Activated T-cell treated with anti-CD3 and anti-CD28 coated beads, Interleukin-2, amount 50 U/mL, for 24 hours (primary cell): Measurements from ENCODE around the gene KIAA0319L.

Experiments used
- DNase-seq: peaks from one replicate; pipeline ENCODE4 v3.0.0-alpha.2; 2020
- H3K27ac Mint-ChIP-seq: 2 replicates; pipeline ENCODE4 v1.8.0; 2020; ENCODE audit warnings: mild to moderate bottlenecking, mixed read lengths
- H3K27me3 Mint-ChIP-seq: 2 replicates; pipeline ENCODE4 v1.8.0; 2020; ENCODE audit warnings: mixed read lengths
- H3K36me3 Mint-ChIP-seq: 2 replicates; pipeline ENCODE4 v1.8.0; 2020; ENCODE audit warnings: low read depth, mixed read lengths
- H3K4me1 Mint-ChIP-seq: 2 replicates; pipeline ENCODE4 v1.8.0; 2020; ENCODE audit warnings: low read depth, mixed read lengths
- H3K4me3 Mint-ChIP-seq: 2 replicates; pipeline ENCODE4 v1.8.0; 2020; ENCODE audit warnings: mild to moderate bottlenecking, moderate library complexity, mixed read lengths
- H3K9me3 Mint-ChIP-seq: 2 replicates; pipeline ENCODE4 v1.8.0; 2020; ENCODE audit warnings: mixed read lengths

The KIAA0319L gene

GRCh38 chr1:35430762-35431161, 126.4 kb downstream of the KIAA0319L start:
- H3K27ac Mint-ChIP-seq = peak overlapping the region; percentile 19
- peaks cover 46% of the 10 kb centered on the region for H3K36me3 Mint-ChIP-seq
- H3K27me3 Mint-ChIP-seq = no peaks in the 10 kb centered on the region

DNA sequence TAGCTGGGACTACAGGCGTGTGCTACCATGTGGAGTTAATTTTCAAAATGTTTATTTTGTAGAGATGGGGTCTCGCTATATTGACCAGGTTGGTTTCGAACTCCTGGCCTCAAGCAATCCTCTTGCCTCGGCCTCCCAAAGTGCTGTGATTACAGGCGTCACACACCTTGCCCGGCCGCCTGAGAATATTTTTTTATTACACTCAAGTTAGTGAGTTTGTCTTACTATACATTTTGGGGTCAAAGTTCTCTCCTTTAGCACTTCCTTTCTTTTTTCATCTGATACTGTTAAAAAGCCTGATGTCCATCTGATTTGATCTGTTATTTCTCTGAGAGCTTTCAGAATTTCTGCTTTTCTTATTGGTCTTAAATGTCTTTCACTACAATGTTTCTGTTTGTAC, 128.8 kb downstream of the KIAA0319L start:
- Mint-ChIP-seq H3K36me3 (peaks cover 26% of the 10 kb centered on the region), H3K27ac (no peak overlapping the region)

More at GRCh38 chr1:35430762-35431161, 126.4 kb downstream of the KIAA0319L start:
- Mint-ChIP-seq H3K9me3 (peaks cover 2% of the 10 kb centered on the region), H3K4me3 (no peak overlapping the region), H3K4me1 (peaks cover 17% of the 10 kb centered on the region)
- no peak for DNase-seq

DNA sequence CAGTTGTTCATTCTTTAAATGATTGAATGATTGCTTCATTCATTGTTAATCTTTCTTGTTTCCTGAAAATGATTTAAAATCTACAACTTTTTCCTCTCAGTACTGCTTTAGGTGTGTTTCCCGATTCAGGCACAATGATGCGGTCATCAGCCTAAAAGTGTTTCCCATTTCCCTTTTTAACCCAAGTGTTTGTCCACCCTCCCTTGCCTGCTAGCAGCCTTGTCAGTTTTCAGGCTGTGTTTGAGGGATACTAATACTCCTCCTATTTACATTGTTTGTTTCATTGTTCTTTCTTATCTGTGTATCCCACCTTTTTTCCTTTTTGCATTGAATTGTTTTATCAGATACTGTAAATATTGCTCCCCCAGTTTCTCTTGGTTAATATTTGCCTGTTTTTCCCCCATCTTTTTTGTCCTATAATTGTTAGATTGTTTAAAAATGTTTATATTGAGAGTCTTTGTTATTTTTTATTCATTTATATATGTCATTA, 131.1 kb downstream of the KIAA0319L start:
- no peak for DNase-seq
- Mint-ChIP-seq H3K27ac (peak overlapping the region; percentile 11), H3K36me3 (peaks cover 22% of the 10 kb centered on the region), H3K9me3 (peaks cover 2% of the 10 kb centered on the region), H3K4me3 (no peak overlapping the region), H3K27me3 (no peaks in the 10 kb centered on the region), H3K4me1 (peaks cover 8% of the 10 kb centered on the region)

More for the DNA sequence above, 128.8 kb downstream of the KIAA0319L start:
- DNase-seq = no peak
- H3K4me3 Mint-ChIP-seq = no peak overlapping the region
- H3K4me1 Mint-ChIP-seq = peaks cover 17% of the 10 kb centered on the region
- H3K9me3 Mint-ChIP-seq = peaks cover 2% of the 10 kb centered on the region
- H3K27me3 Mint-ChIP-seq = no peaks in the 10 kb centered on the region

GRCh38 chr1:35408925-35409324, 148.3 kb downstream of the KIAA0319L start:
- no peaks in the 10 kb centered on the region for H3K27me3 Mint-ChIP-seq
- no peak overlapping the region for H3K4me3 Mint-ChIP-seq
- DNase-seq = no peak
- H3K4me1 Mint-ChIP-seq = no peaks in the 10 kb centered on the region
- peaks cover 69% of the 10 kb centered on the region for H3K36me3 Mint-ChIP-seq
- H3K27ac Mint-ChIP-seq = no peak overlapping the region
- H3K9me3 Mint-ChIP-seq = no peaks in the 10 kb centered on the region

DNA sequence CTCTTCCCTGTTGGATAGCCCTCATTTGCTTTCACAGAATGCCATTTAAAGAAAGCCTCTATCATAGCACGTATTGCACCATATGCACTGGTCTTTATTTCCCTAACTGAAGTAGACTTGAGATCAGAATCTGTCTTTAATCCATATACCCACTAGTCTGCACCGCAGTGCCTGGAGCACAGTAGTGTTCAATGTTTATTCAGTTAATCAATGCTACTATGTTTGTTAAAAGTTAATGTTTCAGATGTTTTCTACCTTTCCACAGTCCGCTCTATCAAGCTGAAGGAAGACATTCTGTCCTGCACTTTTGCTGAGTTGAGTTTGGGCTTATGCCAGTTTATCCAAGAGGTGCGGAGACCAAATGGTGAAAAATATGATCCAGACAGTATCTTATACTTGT, 149.5 kb downstream of the KIAA0319L start:
- no peaks in the 10 kb centered on the region for H3K4me1 Mint-ChIP-seq
- H3K27ac Mint-ChIP-seq = no peak overlapping the region
- no peaks in the 10 kb centered on the region for H3K27me3 Mint-ChIP-seq
- no peak overlapping the region for H3K4me3 Mint-ChIP-seq
- peaks cover 71% of the 10 kb centered on the region for H3K36me3 Mint-ChIP-seq
- no peaks in the 10 kb centered on the region for H3K9me3 Mint-ChIP-seq
- DNase-seq = no peak

- Mint-ChIP-seq H3K4me1 (no peaks in the 10 kb centered on the region), H3K9me3 (no peaks in the 10 kb centered on the region), H3K36me3 (peaks cover 75% of the 10 kb centered on the region), H3K4me3 (no peak overlapping the region), H3K27me3 (no peaks in the 10 kb centered on the region), H3K27ac (peak overlapping the region; percentile 10)
- DNase-seq = no peak
Observed at GRCh38 chr1:35406103-35406502, 151.1 kb downstream of the KIAA0319L start.

DNA sequence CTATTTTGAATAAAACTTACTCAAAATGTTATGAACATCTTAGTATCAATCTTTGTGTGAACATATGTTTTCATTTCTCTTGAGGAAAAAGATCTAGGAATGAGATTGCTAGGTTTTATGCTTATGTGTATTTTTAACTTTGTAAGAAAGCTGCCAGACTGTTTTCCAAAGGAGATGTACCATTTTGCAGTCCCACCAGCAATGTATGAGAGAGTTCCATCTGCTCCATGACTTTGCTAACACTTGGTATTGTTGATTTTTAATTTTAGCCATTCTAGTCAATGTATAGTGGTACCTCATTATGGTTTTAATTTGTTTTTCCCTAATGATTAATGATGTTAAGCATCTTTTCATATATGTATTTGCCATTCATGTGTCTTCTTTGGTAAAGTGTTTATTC, 156.2 kb downstream of the KIAA0319L start:
- DNase-seq = no peak
- peaks cover 78% of the 10 kb centered on the region for H3K36me3 Mint-ChIP-seq
- H3K27me3 Mint-ChIP-seq = no peaks in the 10 kb centered on the region
- no peaks in the 10 kb centered on the region for H3K9me3 Mint-ChIP-seq
- H3K4me3 Mint-ChIP-seq = no peak overlapping the region
- peaks cover 13% of the 10 kb centered on the region for H3K4me1 Mint-ChIP-seq
- peak overlapping the region; percentile 18 for H3K27ac Mint-ChIP-seq

DNA sequence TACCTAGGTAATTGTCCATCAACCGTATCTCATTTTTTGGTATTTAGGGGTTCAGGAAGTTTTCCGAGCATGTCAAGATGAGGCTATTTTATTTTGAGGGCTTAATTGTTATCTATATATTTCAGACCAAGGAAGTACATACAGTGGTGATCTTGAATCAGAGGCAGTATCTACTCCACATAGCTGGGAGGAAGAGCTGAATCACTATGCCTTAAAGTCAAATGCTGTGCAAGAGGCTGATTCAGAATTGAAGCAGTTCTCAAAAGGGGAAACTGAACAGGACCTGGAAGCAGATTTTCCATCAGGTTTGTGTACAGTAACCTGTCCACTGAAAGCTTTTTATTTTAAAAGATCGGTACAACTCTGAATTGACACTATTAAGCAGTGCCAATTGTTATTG, 158.5 kb downstream of the KIAA0319L start:
- Mint-ChIP-seq H3K9me3 (no peaks in the 10 kb centered on the region), H3K27ac (peak overlapping the region; percentile 74), H3K4me1 (peaks cover 13% of the 10 kb centered on the region), H3K4me3 (no peak overlapping the region), H3K27me3 (no peaks in the 10 kb centered on the region), H3K36me3 (peaks cover 79% of the 10 kb centered on the region)
- DNase-seq = no peak

- Mint-ChIP-seq H3K36me3 (peaks cover 80% of the 10 kb centered on the region), H3K27me3 (no peaks in the 10 kb centered on the region), H3K27ac (no peak overlapping the region), H3K4me3 (no peak overlapping the region), H3K9me3 (no peaks in the 10 kb centered on the region), H3K4me1 (peaks cover 11% of the 10 kb centered on the region)
- DNase-seq = no peak
Observed at GRCh38 chr1:35394386-35394785, 162.8 kb downstream of the KIAA0319L start.

DNA sequence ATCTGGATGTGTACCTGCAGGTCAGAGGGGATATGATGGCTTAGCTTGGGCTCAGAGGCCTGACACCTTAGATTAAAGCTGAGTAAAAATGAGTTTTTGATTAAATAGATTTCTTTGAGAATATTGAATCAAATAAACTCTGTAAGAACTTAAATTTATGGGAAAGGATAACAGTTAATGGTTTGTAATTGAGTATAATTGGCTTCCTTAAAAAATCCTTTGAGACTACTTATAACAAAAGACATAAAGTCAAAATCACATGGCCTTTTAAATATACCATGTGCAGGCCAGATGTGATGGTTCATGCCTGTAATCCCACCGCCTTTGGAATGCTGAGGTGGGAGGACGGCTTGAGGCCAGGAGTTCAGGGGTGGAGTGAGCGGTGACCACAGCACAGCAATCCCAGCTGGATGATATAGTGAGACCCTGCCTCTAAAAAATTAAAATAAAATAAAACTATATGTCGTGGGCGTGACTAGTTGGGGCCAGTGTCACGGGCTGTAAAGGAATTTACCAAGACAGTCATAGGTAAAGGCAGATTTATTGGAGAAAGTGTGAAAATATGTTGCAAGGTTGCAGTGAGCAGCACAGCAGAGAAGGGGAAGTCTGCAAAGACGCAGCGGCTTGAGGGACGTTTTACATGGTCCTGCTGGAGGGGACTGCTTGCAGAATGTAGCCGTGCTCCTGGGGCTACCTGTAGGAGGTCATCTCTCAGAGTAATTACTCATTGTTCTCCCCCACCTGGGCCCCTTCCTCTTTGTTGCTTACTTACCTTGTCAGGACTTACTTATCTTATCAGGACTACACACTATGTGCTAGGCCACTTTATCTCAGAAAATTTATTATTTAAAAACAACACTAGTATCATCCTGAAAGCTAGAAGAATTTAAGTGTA, 166.4 kb downstream of the KIAA0319L start:
- Mint-ChIP-seq H3K27ac (no peak overlapping the region), H3K27me3 (no peaks in the 10 kb centered on the region), H3K4me3 (no peak overlapping the region), H3K36me3 (peaks cover 74% of the 10 kb centered on the region), H3K9me3 (no peaks in the 10 kb centered on the region), H3K4me1 (no peaks in the 10 kb centered on the region)
- no peak for DNase-seq

- Mint-ChIP-seq H3K27me3 (no peaks in the 10 kb centered on the region), H3K36me3 (peaks cover 49% of the 10 kb centered on the region), H3K4me3 (no peak overlapping the region), H3K27ac (no peak overlapping the region), H3K9me3 (no peaks in the 10 kb centered on the region), H3K4me1 (no peaks in the 10 kb centered on the region)
- DNase-seq = no peak
Observed at GRCh38 chr1:35386959-35387358, 170.2 kb downstream of the KIAA0319L start.

DNA sequence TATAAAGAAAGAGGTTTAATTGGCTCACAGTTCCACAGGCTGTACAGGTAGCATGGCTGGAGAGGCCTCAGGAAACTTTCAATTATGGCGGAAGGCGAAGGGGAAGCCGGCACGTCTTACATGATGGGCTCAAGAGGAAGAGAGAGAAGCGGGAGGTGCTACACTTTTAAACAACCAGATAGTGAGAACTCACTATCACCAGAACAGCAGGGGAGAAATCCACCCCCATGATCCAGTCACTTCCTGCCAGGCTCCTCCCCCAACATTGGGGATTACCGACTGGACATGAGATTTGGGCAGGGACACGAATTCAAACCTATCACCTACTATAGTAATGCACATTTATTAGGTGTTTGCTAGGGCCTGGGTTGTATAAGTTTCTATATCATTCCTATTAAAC, 170.9 kb downstream of the KIAA0319L start:
- peaks cover 50% of the 10 kb centered on the region for H3K36me3 Mint-ChIP-seq

More for the DNA sequence above, 170.9 kb downstream of the KIAA0319L start:
- Mint-ChIP-seq H3K27ac (peak overlapping the region; percentile 24), H3K9me3 (no peaks in the 10 kb centered on the region), H3K4me1 (no peaks in the 10 kb centered on the region), H3K4me3 (no peak overlapping the region), H3K27me3 (no peaks in the 10 kb centered on the region)
- no peak for DNase-seq
